Activated CD8-positive, alpha-beta T cell treated with anti-CD3 and anti-CD28 coated beads for 36 hours (primary cell): ENCODE measurements around the gene SLC6A11. TPM values are rescaled to one million over a fixed set of nuclear protein-coding genes. Genes with fewer than 3 reads are reported as not detected.

Experiments used
- ATAC-seq: fragments of 200-7000 bp; cut with Tn5 transposase; one replicate; pipeline ENCODE4 v1.10.0; 2021; ENCODE audit warnings: mild to moderate bottlenecking, moderate library complexity
- CTCF ChIA-PET: fragments of 350-600 bp; sonication (Branson Sonifier 250); formaldehyde crosslinking; loops from one replicate; lab custom pipeline; 2021; ENCODE audit warnings: antibody characterized with exemption; lab: Charles Lee
- POLR2A ChIA-PET: fragments of 350-600 bp; sonication (Branson Sonifier 250); formaldehyde crosslinking; loops from one replicate; lab custom pipeline; 2021; ENCODE audit warnings: antibody characterized with exemption; lab: Charles Lee
- DNase-seq: peaks from one replicate; pipeline ENCODE4 v3.0.0-alpha.2; 2020
- H3K27ac Mint-ChIP-seq: one replicate; pipeline ENCODE4 v1.8.0; 2021; ENCODE audit warnings: mild to moderate bottlenecking, mixed read lengths
- H3K27me3 Mint-ChIP-seq: one replicate; pipeline ENCODE4 v1.8.0; 2021; ENCODE audit warnings: mixed read lengths
- H3K36me3 Mint-ChIP-seq: one replicate; pipeline ENCODE4 v1.8.0; 2021; ENCODE audit warnings: low read depth, mixed read lengths
- H3K4me1 Mint-ChIP-seq: one replicate; pipeline ENCODE4 v1.8.0; 2021; ENCODE audit warnings: low read depth, mixed read lengths
- H3K4me3 Mint-ChIP-seq: one replicate; pipeline ENCODE4 v1.8.0; 2021; ENCODE audit warnings: mild to moderate bottlenecking, moderate library complexity, mixed read lengths
- H3K9me3 Mint-ChIP-seq: one replicate; pipeline ENCODE4 v1.8.0; 2021; ENCODE audit warnings: mixed read lengths
- intact Hi-C: fragments of 100-400 bp; cut with micrococcal nuclease; formaldehyde crosslinking; loops from one replicate; pipeline ENCODE4 v1.10.0; 2022
- total RNA-seq, 2 experiments: library from RNA; stranded (reverse); gene quantifications; one replicate each; pipeline ENCODE4 v1.2.3, GENCODE V29; 2021
- TF ChIP-seq, protein P1 (sequence below): fragments of 200-600 bp; IDR thresholded peaks from one replicate; pipeline ENCODE4 v1.8.0; 2022; ENCODE audit warnings: antibody characterized with exemption, mild to moderate bottlenecking

The SLC6A11 gene
- total RNA-seq, 2 experiments from 2014 or later = not detected

DNA sequence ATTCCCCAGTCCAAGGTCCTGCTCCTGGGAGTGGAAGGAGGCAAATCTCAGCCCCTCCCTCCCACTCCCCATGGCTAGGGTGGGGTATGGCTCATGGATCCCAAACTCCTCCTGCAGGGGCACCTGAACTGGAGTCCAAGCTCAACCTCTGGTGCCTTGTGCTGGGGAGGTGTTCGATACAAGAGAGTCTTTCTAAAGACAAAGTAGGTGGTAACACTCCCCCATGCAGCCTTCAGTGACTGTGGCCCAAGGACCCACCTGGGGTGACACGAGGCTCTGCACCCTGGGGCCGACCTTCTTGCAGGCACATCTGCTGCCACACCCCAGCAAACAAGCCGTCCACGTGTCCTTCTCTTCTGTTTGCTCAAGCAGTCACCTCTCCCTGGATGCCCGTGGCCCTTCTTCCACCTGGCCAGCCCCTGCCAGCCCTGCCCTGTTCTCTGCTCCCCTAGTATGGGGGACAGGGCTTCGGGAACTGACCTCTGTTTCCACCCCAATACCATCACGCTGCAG lies 36.7 kb upstream of the SLC6A11 start:
- ChIA-PET POLR2A (no interaction called here), CTCF (no interaction called here)
- peaks cover 14% of the 10 kb centered on the region for H3K27me3 Mint-ChIP-seq
- no peak overlapping the region for H3K27ac Mint-ChIP-seq
- no peak overlapping the region for H3K4me3 Mint-ChIP-seq
- H3K36me3 Mint-ChIP-seq = no peaks in the 10 kb centered on the region
- TF ChIP-seq, protein P1, sequence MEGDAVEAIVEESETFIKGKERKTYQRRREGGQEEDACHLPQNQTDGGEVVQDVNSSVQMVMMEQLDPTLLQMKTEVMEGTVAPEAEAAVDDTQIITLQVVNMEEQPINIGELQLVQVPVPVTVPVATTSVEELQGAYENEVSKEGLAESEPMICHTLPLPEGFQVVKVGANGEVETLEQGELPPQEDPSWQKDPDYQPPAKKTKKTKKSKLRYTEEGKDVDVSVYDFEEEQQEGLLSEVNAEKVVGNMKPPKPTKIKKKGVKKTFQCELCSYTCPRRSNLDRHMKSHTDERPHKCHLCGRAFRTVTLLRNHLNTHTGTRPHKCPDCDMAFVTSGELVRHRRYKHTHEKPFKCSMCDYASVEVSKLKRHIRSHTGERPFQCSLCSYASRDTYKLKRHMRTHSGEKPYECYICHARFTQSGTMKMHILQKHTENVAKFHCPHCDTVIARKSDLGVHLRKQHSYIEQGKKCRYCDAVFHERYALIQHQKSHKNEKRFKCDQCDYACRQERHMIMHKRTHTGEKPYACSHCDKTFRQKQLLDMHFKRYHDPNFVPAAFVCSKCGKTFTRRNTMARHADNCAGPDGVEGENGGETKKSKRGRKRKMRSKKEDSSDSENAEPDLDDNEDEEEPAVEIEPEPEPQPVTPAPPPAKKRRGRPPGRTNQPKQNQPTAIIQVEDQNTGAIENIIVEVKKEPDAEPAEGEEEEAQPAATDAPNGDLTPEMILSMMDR = no peak
- DNase-seq = no peak
- ATAC-seq = no peak
- peaks cover 6% of the 10 kb centered on the region for H3K4me1 Mint-ChIP-seq
- no peaks in the 10 kb centered on the region for H3K9me3 Mint-ChIP-seq
- intact Hi-C loops = no loop called here

DNA sequence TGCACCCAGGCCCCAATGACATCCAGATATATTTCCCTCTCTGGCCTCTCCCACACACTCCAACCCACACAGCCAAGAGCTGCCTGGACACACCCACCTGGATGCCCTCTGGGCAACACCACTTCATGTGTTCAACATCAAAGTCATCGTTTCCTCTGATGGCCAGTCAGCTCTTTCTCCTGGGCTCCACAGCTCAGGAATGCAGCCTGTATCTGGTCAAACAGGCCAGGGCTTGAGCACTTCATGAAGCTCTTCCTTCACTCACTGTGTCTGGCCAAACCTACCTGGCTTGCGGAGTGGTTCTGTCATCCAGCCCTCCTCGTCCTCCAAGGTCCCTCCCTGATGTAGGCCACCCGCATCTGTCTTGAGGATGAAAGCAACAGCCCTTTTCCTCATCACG lies 35.8 kb upstream of the SLC6A11 start:
- TF ChIP-seq, protein P1 = no peak
- Mint-ChIP-seq H3K9me3 (no peaks in the 10 kb centered on the region), H3K27me3 (peaks cover 20% of the 10 kb centered on the region), H3K27ac (no peak overlapping the region), H3K36me3 (no peaks in the 10 kb centered on the region), H3K4me3 (no peak overlapping the region), H3K4me1 (peaks cover 6% of the 10 kb centered on the region)
- no peak for ATAC-seq
- intact Hi-C loops = no loop called here
- POLR2A ChIA-PET = no interaction called here
- no peak for DNase-seq
- CTCF ChIA-PET = no interaction called here

DNA sequence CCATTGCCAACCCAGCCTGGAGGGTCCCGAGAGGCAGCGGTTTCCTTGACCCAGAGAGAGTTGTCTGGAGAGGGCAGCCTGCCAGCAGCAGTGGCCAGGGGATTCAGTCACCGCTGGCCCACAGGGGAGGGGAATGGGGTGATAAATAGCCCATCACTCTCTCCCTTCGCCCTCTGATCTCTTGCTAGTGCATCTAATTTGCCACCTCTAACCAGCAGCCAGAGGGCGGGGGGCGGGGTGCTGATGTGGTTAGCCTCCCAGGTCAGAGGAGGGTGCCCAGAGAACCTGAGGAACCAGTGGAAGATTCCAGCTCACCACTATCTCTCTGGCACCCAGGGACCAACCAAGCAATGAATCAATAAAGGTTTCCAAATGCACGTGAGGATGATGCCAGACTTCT lies 35.1 kb upstream of the SLC6A11 start:
- H3K27me3 Mint-ChIP-seq = peaks cover 21% of the 10 kb centered on the region
- no peak overlapping the region for H3K27ac Mint-ChIP-seq
- H3K4me3 Mint-ChIP-seq = no peak overlapping the region
- H3K36me3 Mint-ChIP-seq = no peaks in the 10 kb centered on the region
- CTCF ChIA-PET = no interaction called here
- intact Hi-C loops = no loop called here
- DNase-seq (no peak), ATAC-seq (no peak)
- TF ChIP-seq, protein P1 = no peak
- H3K9me3 Mint-ChIP-seq = no peaks in the 10 kb centered on the region
- POLR2A ChIA-PET = no interaction called here
- H3K4me1 Mint-ChIP-seq = peaks cover 6% of the 10 kb centered on the region

DNA sequence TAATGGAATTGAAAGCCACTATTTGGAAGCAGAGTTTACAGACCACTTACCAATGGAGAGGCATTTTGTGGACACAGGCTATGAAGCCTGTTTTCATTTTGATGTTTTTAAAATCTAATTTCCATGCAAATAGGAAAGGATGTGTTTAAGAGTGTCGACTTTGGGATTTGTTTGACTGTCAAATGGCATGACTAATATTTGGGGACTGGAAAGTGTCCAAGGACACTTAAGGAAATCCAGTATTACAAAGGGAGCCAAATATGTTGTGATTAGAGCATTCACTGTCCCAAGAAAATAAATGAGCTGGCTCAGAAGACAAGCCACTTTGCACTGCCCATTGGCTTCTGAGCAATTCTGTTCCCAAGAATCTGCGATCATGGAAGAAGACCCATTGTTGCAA lies 34.0 kb upstream of the SLC6A11 start:
- no peak for ATAC-seq
- TF ChIP-seq, protein P1 = no peak
- Mint-ChIP-seq H3K27ac (no peak overlapping the region), H3K27me3 (peaks cover 23% of the 10 kb centered on the region), H3K4me1 (peaks cover 6% of the 10 kb centered on the region), H3K4me3 (no peak overlapping the region), H3K36me3 (no peaks in the 10 kb centered on the region), H3K9me3 (no peaks in the 10 kb centered on the region)
- ChIA-PET POLR2A (no interaction called here), CTCF (interaction anchor here (0.9 to 3.1 kb wide), 3 partner anchors 9 to 24 kb away, joined by 3 to 17 read pairs (median 10); no protein-coding TSS in a partner anchor)
- no peak for DNase-seq
- intact Hi-C loops = no loop called here

DNA sequence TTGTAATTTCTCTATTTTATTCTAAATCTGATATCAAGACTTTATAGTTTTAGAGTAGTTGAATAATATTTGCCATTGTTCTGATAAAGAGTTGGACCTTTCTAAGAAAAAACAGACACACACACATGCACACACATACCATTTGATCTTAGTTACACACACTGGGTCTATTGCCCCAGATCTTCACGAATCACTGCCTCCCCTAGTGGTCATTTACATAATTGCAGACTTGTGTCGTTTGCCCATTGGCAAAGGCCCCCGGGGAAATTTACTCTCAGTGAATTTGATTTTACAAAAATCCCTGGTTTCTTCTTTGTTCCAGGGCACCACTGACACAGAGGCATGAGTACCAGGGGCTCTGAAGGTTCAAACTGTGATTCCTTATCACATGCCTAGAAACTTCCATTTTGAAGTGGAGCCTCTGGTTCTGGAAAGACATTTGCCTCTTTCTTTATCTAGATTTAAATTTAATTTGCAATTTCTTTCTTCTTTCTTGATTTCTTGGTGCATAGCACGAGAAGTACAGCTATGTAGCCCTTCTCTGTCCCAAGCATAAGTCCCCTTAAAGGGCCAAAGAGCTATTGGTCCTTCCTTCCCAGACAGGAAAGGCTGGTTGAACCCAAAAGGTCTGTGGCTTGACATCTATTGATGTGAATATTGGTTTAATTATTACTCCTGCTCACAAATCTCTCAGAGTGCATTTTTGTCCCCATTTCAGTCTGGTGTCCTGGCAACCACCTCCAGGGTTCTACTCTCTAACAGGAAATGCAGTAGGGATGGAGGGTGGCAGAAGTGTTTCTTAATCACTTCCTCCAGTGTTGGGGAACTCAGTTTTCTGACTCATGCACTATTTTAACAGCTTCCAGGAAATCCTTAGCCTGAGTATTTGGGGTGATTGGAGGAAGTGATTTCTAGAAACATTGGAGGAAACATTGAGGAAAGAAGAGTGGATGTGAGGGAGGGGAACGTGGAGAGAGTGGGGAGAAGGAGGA lies 32.4 kb upstream of the SLC6A11 start:
- Mint-ChIP-seq H3K36me3 (no peaks in the 10 kb centered on the region), H3K4me3 (no peak overlapping the region), H3K9me3 (no peaks in the 10 kb centered on the region), H3K27ac (no peak overlapping the region), H3K4me1 (peaks cover 6% of the 10 kb centered on the region), H3K27me3 (peaks cover 28% of the 10 kb centered on the region)
- DNase-seq (peak; percentile 53), ATAC-seq (peak; percentile 42)
- ChIA-PET CTCF (interaction anchor here (0.6 to 3.1 kb wide), 12 partner anchors 8 to 231 kb away, joined by 3 to 17 read pairs (median 4); no protein-coding TSS in a partner anchor), POLR2A (no interaction called here)
- TF ChIP-seq, protein P1 = peak; percentile 95
- intact Hi-C loops = no loop called here
